GM08714 (cell line): Measurements from ENCODE around the gene NCOA4.
A peak's percentile ranks its signal among the peaks of the same experiment; 100 is the strongest.
"Not testable (repeated sequence)": the region's sequence is repeated elsewhere in the genome, so short reads cannot be mapped to it uniquely, and the experiment has no call there.

Source experiments
- H3K4me3 ChIP-seq: fragments of 200-500 bp; sonication (Bioruptor generic); 2 replicates; pipeline ENCODE4 v1.5.1; 2014; ENCODE audit warnings: mild to moderate bottlenecking, low read length, inconsistent platforms
- ZNF274 ChIP-seq: IDR thresholded peaks from 2 replicates; pipeline ENCODE4 v1.6.1; 2012; ENCODE audit warnings: mild to moderate bottlenecking, low read depth, low read length

NCOA4 gene

DNA sequence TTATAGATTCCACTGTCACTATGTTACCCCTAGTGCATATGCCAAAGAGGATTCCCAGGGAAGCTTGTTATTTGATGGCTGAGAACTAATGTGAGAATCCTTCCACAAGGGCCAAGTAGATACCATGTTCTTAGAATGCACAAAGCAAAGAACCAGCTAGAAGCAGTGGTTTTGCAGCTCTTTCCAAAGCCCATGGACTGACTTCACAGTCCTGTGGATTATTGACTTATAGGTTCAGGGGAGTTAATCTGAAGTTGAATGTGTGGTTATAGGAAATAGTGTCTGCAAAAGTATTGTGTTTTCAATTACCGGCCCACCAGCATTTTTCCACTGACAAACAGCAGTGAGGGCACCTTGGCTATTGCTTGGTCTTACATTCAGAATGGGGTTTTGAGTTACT, 29.9 kb downstream of the NCOA4 start:
- H3K4me3 ChIP-seq: no peak overlapping the region
- TF ChIP-seq ZNF274: no peak

DNA sequence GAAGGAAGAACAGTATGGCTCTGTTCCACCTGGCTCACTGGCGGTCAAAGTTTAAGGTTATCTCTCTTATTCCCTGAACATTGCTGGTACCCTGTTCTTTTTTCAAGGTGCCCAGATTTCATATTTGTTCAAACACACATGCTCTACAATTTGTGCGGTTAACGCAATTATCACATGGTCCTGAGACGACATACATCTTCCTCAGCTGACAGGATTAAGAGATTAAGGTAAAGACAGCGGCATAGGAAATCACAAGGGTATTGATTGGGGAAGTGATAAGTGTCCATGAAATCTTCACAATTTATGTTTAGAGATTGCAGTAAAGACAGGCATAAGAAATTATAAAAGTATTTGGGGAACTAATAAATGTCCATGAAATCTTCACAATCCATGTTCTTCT, 30.5 kb downstream of the NCOA4 start:
- H3K4me3 ChIP-seq: not testable (repeated sequence)

DNA sequence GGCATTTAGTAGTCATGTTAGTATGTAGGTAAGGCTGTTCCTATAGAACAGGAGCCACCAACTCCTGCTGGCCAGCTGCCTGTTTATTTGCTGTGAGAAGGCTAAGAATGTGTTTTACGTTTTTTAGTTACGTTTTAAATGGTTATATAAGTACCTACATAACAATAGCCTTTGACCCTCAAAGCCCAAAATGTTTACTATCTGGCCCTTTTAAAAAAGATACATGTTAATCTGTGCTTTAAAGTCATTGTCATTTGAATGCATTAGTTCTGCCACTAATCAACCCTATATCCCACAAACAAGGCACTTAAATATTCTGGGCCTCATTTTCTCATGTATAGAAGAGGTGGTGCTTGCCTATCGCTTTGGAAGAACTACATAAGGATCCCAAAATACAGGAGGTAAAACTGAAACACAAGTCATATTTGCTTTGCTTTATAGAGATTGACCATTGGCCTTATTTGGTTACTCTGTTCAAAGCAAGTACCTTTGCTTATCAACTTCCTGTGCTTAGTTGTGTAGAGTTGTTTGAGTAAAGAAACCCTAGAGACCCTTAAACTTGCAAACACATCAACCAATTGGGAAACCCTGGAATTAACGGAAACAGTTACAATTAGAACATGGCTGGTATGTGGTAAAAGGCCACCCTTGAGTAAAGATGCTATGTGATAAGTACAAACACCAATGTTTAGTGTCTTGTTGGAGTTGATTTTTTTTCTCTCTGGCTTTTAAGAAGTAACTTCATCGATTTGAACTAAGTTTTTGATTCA, 32.2 kb downstream of the NCOA4 start:
- no peak overlapping the region for H3K4me3 ChIP-seq
- TF ChIP-seq ZNF274: no peak

- no peak for TF ChIP-seq ZNF274
- H3K4me3 ChIP-seq: no peak overlapping the region
Measured at GRCh38 chr10:45997557-45997956, 32.9 kb downstream of the NCOA4 start.

- H3K4me3 ChIP-seq: not testable (repeated sequence)
Measured at GRCh38 chr10:45985590-45985989, 44.8 kb downstream of the NCOA4 start.

DNA sequence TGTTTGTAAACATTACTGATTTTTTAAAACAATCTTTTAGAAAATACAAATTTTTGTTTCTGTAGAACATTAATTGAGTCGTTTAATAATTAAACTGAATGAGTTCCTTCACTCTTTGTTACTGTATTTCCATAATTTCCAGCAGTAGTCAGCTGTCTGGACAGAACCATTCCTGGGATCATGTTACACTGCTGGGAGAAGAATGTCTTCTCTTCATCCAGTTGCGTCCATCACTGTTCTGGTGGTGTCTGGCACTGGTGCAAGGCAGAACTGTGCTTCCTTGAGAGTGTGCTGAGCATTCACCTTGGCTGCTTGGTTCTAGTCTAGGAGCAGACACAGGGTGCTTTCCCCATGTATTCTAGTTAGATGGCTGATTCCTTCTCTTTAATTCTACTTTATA, 46.0 kb downstream of the NCOA4 start:
- not testable (repeated sequence) for H3K4me3 ChIP-seq

- not testable (repeated sequence) for H3K4me3 ChIP-seq
Measured at GRCh38 chr10:45983538-45984186, 46.8 kb downstream of the NCOA4 start.

DNA sequence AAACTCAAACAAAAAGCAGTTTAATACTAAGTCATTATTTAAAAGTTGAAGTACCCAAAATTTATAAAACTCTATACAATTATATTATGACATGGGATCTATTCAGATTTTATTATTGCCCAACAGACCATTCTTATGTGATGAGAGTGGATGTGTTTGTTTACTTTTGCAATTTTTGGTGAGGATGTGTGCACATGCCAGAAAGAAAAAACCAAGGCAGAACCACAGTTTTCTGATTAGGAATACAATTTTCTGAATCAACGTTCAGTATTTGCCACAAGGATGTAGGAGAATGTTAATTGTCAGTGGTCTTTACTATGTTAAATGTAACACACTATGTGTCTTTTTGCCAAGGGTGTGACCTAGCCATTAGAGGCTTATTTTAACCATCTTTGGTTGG, 49.1 kb downstream of the NCOA4 start:
- not testable (repeated sequence) for H3K4me3 ChIP-seq

DNA sequence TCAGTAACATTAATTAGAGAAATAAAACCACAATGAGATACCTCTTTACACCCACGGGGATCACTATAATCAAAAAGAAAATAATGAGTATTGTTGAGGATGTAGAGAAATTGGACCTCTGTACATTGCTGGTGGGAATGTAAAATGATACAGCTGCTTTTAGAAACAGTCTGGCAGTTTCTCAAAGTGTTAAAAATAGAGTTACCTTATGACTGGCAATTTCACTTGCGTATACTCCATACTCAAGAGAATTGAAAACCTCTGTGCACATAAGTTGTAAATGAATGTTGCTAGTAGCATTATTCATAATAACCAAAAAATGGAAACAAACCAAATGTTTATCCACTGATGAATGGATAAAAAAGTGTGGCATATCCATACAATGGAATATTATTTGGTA, 51.9 kb downstream of the NCOA4 start:
- H3K4me3 ChIP-seq: not testable (repeated sequence)

GRCh38 chr10:45974041-45974440, 56.4 kb downstream of the NCOA4 start:
- H3K4me3 ChIP-seq: not testable (repeated sequence)

GRCh38 chr10:45972813-45973169, 57.6 kb downstream of the NCOA4 start:
- H3K4me3 ChIP-seq: peak overlapping the region; percentile 100

- peak within 1 kb of the TSS; percentile 100 for H3K4me3 ChIP-seq
Measured at GRCh38 chr10:45972106-45972812, 58.2 kb downstream of the NCOA4 start, which contains the start of gene TIMM23. Gene TIMM23, plus strand, starts transcription at chr10:45972489. Its CDS starts 136 bp downstream, at chr10:45972625.

DNA sequence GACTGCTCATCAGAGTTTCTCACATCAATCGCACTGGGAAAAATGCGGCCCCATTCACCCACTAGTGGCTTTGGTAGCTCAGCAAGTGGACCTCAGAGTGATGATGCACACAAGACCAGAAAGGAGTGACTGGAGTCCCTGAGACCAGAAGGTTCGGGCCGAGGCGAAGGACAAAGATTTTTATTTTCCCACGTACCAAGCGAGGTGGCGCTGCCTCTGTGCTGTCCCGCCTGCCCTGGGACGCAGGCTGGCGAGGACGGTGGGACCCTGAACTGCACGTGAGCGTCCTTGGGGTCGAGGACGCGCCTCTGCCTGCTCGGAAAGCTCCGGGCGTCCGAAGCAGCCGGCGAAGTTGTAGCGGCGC, 58.7 kb downstream of the NCOA4 start:
- H3K4me3 ChIP-seq: peak overlapping the region; percentile 100

- H3K4me3 ChIP-seq: peak overlapping the region; percentile 100
Measured at GRCh38 chr10:45971019-45971418, 59.4 kb downstream of the NCOA4 start.

GRCh38 chr10:45962686-45963452, 67.6 kb downstream of the NCOA4 start:
- not testable (repeated sequence) for H3K4me3 ChIP-seq

DNA sequence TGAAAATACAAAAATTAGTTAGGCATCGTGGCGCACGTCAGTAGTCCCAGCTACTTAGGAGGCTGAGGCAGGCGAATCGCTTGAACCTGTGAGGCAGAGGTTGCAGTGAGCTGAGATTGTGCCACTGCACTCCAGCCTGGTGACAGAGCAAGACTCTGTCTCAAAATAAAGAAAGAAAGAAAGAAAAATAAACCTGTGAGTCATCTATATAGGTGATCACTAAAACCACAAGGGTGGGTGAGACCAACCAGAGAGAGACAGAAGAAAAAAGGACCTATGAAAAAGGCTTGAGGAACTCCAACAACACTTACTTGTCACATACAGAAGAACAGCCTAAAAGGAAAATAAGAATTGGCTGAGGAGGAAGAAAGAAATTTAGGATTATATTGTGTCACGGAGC, 72.5 kb downstream of the NCOA4 start:
- not testable (repeated sequence) for H3K4me3 ChIP-seq

DNA sequence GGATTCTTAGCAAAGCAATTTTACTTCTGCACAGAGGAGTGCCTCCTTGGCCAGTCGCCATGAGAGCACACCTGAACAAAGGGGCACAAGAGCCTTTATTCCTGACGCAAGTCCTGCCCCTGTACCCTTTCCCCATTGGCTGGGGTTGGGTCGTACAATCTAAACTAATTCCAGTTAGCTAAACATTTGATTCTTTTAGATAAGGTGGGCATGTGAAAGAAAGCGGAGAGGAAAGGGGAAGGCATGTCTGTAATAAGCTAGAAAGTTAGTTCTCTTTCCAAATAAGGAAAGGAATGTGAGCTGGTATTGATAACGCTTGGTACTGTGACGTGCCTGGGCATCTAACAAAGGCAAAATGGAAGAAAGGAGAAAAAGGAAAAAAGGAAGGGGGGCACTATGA, 73.8 kb downstream of the NCOA4 start:
- not testable (repeated sequence) for H3K4me3 ChIP-seq
